ENCODE measurements around the gene SERPINC1. TPM values are rescaled to one million over a fixed set of nuclear protein-coding genes. Genes with fewer than 3 reads are reported as not detected.

Gene SERPINC1
- total RNA-seq, 1 donor from 2014 or later: not detected

DNA sequence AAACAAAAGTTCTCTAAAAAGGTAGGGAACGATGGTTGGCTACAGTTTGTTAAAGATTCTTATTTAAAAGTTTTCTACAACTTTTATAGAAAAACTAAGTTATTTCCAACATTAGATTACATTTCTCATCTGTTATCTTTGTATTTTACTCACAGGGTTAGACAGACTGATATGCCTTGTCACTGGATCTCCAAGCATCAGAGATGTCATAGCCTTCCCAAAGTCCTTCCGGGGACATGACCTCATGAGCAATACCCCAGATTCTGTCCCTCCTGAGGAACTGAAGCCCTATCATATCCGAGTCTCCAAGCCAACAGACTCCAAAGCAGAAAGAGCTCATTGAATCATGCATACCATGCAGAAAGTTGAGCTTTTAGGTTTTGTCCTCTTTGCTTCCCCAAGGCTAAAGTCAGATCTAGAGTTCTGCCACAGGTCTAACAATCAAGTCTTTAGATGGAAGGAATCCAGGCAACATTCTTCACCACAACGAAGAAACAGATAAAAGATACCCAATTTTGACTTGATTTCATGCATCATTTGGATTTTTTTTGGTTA, 59.7 kb downstream of the SERPINC1 start:
- Histone ChIP-seq H3K4me1 (ENCODE audit: insufficient read depth, low read length) (peaks cover 12% of the 10 kb centered on the region), H3K9ac (ENCODE audit: low read length) (no peak overlapping the region), H2AFZ (ENCODE audit: low read depth, low read length) (no peak overlapping the region), H4K20me1 (ENCODE audit: insufficient read depth, low read length) (peaks cover 13% of the 10 kb centered on the region), H3K9me3 (ENCODE audit: insufficient read depth, low read depth, low read length) (no peaks in the 10 kb centered on the region), H3K27me3 (ENCODE audit: insufficient read depth, low read length) (no peaks in the 10 kb centered on the region), H3K27ac (ENCODE audit: low read depth, low read length) (no peak overlapping the region), H3K4me3 (ENCODE audit: insufficient read depth, low read depth, low read length) (no peak overlapping the region), H3K79me2 (ENCODE audit: insufficient read depth, low read length) (no peaks in the 10 kb centered on the region), H3K4me2 (ENCODE audit: low read length) (no peak overlapping the region), H3K36me3 (ENCODE audit: insufficient read depth, low read length) (peaks cover 18% of the 10 kb centered on the region)
- TF ChIP-seq EZH2 (IDR thresholded peaks at IDR 0.05; ENCODE audit: insufficient read depth, low read length): no peak
- TF ChIP-seq, protein P1, sequence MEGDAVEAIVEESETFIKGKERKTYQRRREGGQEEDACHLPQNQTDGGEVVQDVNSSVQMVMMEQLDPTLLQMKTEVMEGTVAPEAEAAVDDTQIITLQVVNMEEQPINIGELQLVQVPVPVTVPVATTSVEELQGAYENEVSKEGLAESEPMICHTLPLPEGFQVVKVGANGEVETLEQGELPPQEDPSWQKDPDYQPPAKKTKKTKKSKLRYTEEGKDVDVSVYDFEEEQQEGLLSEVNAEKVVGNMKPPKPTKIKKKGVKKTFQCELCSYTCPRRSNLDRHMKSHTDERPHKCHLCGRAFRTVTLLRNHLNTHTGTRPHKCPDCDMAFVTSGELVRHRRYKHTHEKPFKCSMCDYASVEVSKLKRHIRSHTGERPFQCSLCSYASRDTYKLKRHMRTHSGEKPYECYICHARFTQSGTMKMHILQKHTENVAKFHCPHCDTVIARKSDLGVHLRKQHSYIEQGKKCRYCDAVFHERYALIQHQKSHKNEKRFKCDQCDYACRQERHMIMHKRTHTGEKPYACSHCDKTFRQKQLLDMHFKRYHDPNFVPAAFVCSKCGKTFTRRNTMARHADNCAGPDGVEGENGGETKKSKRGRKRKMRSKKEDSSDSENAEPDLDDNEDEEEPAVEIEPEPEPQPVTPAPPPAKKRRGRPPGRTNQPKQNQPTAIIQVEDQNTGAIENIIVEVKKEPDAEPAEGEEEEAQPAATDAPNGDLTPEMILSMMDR (IDR thresholded peaks at IDR 0.05; ENCODE audit: insufficient read depth, low read depth, low read length): no peak
- FAIRE-seq (no peak), DNase-seq (ENCODE audit: low read depth) (no peak)
- H3K4me3 Mint-ChIP-seq (ENCODE audit: unreplicated experiment): no peak overlapping the region
- H3K27me3 Mint-ChIP-seq (ENCODE audit: low read depth, unreplicated experiment): no peaks in the 10 kb centered on the region
- peaks cover 8% of the 10 kb centered on the region for H3K36me3 Mint-ChIP-seq (ENCODE audit: low read depth, unreplicated experiment)
- H3K27ac Mint-ChIP-seq (ENCODE audit: unreplicated experiment): no peak overlapping the region
- peaks cover 17% of the 10 kb centered on the region for H3K4me1 Mint-ChIP-seq (ENCODE audit: low read depth, unreplicated experiment)
- H3K9me3 Mint-ChIP-seq (ENCODE audit: unreplicated experiment): no peaks in the 10 kb centered on the region

DNA sequence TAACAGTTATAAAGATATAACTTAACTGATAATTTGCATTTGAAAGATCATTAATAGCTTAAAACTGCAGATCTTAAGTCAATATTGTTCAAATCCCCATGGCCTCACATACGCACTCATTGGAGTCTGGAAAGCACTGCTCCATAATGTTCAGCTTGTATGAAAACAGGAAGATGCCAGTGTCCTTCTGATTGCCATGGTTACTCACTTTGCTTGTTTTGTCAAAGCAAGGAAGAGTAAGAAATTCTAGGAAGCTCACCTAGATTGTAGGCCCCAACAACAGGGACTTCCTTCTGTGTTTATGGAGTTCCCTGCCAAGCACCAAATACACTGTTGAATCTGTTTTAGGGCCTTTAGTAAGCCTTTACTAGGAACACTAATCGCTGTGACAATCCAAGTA, 60.2 kb downstream of the SERPINC1 start:
- H3K27me3 Mint-ChIP-seq (ENCODE audit: low read depth, unreplicated experiment): no peaks in the 10 kb centered on the region

GRCh38 chr1:173856014-173856413, 61.1 kb downstream of the SERPINC1 start:
- Histone ChIP-seq H3K27me3 (ENCODE audit: insufficient read depth, low read length) (no peaks in the 10 kb centered on the region), H3K9me3 (ENCODE audit: insufficient read depth, low read depth, low read length) (no peaks in the 10 kb centered on the region), H2AFZ (ENCODE audit: low read depth, low read length) (no peak overlapping the region), H3K9ac (ENCODE audit: low read length) (no peak overlapping the region), H3K4me2 (ENCODE audit: low read length) (no peak overlapping the region), H3K4me3 (ENCODE audit: insufficient read depth, low read depth, low read length) (no peak overlapping the region), H3K79me2 (ENCODE audit: insufficient read depth, low read length) (no peaks in the 10 kb centered on the region), H3K4me1 (ENCODE audit: insufficient read depth, low read length) (peaks cover 12% of the 10 kb centered on the region), H3K36me3 (ENCODE audit: insufficient read depth, low read length) (peaks cover 18% of the 10 kb centered on the region), H3K27ac (ENCODE audit: low read depth, low read length) (no peak overlapping the region), H4K20me1 (ENCODE audit: insufficient read depth, low read length) (peaks cover 3% of the 10 kb centered on the region)
- no peak overlapping the region for H3K4me3 Mint-ChIP-seq (ENCODE audit: unreplicated experiment)
- H3K36me3 Mint-ChIP-seq (ENCODE audit: low read depth, unreplicated experiment): peaks cover 8% of the 10 kb centered on the region
- FAIRE-seq: no peak
- H3K27me3 Mint-ChIP-seq (ENCODE audit: low read depth, unreplicated experiment): no peaks in the 10 kb centered on the region
- TF ChIP-seq EZH2 (IDR thresholded peaks at IDR 0.05; ENCODE audit: insufficient read depth, low read length): no peak
- TF ChIP-seq, protein P1 (IDR thresholded peaks at IDR 0.05; ENCODE audit: insufficient read depth, low read depth, low read length): no peak
- H3K4me1 Mint-ChIP-seq (ENCODE audit: low read depth, unreplicated experiment): peaks cover 21% of the 10 kb centered on the region
- H3K27ac Mint-ChIP-seq (ENCODE audit: unreplicated experiment): no peak overlapping the region
- DNase-seq (ENCODE audit: low read depth): no peak
- no peaks in the 10 kb centered on the region for H3K9me3 Mint-ChIP-seq (ENCODE audit: unreplicated experiment)

More for the DNA sequence above, 60.2 kb downstream of the SERPINC1 start:
- Histone ChIP-seq H4K20me1 (ENCODE audit: insufficient read depth, low read length) (peaks cover 7% of the 10 kb centered on the region), H3K36me3 (ENCODE audit: insufficient read depth, low read length) (peaks cover 18% of the 10 kb centered on the region), H3K4me3 (ENCODE audit: insufficient read depth, low read depth, low read length) (no peak overlapping the region), H3K9ac (ENCODE audit: low read length) (no peak overlapping the region), H3K9me3 (ENCODE audit: insufficient read depth, low read depth, low read length) (no peaks in the 10 kb centered on the region), H3K79me2 (ENCODE audit: insufficient read depth, low read length) (no peaks in the 10 kb centered on the region), H3K27me3 (ENCODE audit: insufficient read depth, low read length) (no peaks in the 10 kb centered on the region), H3K4me1 (ENCODE audit: insufficient read depth, low read length) (peaks cover 12% of the 10 kb centered on the region), H3K4me2 (ENCODE audit: low read length) (no peak overlapping the region), H2AFZ (ENCODE audit: low read depth, low read length) (no peak overlapping the region), H3K27ac (ENCODE audit: low read depth, low read length) (no peak overlapping the region)
- DNase-seq (ENCODE audit: low read depth) (no peak), FAIRE-seq (no peak)
- Mint-ChIP-seq H3K27ac (ENCODE audit: unreplicated experiment) (no peak overlapping the region), H3K4me1 (ENCODE audit: low read depth, unreplicated experiment) (peaks cover 20% of the 10 kb centered on the region), H3K4me3 (ENCODE audit: unreplicated experiment) (no peak overlapping the region), H3K36me3 (ENCODE audit: low read depth, unreplicated experiment) (peaks cover 8% of the 10 kb centered on the region), H3K9me3 (ENCODE audit: unreplicated experiment) (no peaks in the 10 kb centered on the region)
- no peak for TF ChIP-seq EZH2 (IDR thresholded peaks at IDR 0.05; ENCODE audit: insufficient read depth, low read length)
- TF ChIP-seq, protein P1 (IDR thresholded peaks at IDR 0.05; ENCODE audit: insufficient read depth, low read depth, low read length): no peak
